HG03139 (cell line): ENCODE measurements around the gene NNT.
"Not testable (repeated sequence)": the region's sequence is repeated elsewhere in the genome, so short reads cannot be mapped to it uniquely, and the experiment has no call there.

ENCODE experiments used
- ATAC-seq: cut with Tn5 transposase; IDR thresholded peaks from one replicate; pipeline ENCODE4 v1.9.1; 2021; ENCODE audit not compliant: unreplicated experiment

The NNT gene

DNA sequence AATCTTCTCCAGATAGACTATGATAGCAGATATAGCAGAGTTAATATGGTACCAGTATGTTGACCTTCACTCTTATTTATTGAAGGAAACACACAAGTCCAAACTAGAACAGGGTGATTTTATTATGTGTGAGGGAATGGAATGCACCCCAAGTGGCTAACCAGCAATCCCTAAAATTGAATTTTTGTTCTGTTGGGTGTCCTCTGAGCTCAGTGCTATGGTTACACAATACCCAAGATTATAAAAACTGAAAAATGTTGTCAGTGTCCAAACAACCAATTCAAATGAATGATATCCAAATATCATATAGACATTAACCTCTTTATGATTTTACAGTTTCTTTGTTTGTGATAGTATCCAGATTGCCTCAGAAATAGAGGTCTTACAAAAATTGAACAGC is 60.9 kb downstream of the NNT start:
- no peak for ATAC-seq

DNA sequence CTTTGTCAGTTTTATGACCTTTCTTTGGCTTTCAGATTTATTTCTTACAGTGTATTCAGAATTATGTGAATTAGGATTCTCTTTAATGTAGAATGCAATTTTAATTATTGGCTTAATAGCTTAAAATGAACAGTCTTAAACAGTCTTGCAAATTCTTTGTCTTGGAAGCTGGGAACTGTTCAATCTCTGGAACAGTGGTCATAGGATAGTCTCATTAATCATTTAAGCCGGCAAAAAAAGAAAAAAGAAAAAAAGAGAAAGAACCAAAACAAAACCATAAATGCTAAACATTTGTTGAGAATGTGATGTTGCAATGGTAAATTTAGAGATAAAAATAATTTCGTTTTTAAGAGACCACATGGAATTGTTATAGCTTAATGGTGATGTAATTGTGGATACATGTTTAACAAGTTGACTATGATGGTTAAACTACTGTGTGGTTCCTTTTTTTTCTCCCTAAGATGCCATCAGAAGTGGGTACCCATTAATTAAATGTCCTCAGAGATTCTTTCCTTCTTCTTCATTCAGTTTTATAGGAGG is 61.6 kb downstream of the NNT start:
- ATAC-seq, result no peak

DNA sequence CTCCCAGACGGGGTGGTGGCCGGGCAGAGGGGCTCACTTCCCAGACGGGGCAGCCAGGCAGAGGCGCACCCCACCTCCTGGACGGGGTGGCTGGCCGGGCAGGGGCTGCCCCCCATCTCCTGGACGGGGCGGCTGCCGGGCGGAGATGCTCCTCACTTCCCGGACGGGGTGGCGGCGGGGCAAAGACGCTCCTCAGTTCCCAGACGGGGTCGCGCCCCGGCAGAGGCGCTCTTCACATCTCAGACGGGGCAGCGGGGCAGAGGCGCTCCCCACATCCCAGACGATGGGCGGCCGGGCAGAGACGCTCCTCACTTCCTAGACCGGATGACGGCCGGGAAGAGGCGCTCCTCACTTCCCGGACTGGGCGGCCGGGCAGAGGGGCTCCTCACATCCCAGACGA is 62.8 kb downstream of the NNT start:
- ATAC-seq, result not testable (repeated sequence)

DNA sequence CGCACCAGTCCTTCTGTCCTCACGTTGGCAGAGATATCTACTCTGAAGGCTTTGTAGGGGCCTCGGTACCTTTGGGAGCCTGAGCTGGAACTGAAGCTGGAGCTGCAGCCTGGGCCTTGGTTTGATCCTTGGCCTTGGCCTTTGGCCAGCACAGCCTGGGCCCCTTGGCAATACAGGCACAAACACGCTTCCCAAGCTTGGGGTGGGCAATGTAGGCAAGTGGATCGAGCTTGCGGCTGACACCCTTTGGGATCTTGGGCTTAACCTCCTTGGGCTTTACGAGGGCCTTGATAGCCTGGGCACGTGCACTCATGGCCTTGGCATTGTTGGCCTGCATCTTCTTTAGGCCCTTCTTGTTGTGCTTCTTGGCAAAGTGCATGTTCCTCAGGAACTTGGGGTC is 63.7 kb downstream of the NNT start:
- not testable (repeated sequence) for ATAC-seq

DNA sequence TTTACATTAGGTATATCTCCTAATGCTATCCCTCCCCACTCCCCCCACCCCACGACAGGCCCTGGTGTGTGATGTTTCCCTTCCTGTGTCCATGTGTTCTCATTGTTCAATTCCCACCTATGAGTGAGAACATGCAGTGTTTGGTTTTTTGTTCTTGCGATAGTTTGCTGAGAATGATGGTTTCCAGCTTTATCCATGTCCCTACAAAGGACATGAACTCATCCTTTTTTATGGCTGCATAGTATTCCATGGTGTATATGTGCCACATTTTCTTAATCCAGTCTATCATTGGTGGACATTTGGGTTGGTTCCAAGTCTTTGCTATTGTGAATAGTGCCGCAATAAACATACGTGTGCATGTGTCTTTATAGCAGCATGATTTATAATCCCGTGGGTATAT is 64.4 kb downstream of the NNT start:
- ATAC-seq, result not testable (repeated sequence)

DNA sequence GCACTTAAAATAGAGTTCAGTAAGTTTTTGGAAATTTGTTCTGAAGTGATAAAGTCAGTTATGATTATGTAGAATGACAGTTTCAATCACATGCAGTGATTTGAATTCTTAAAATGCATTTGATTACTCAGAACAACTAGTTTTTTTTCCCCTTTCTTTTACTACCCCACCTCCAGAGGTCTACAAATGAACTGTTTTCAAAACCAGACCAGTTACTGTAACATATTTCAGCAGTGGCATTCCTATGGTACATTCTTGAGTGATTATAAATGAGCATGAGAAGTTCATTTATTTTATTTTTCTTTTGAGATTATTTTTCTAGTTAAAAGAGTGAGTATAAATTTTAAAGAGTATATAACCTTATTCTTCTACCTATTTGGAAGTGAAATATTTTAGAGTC is 71.6 kb downstream of the NNT start:
- ATAC-seq, result no peak

DNA sequence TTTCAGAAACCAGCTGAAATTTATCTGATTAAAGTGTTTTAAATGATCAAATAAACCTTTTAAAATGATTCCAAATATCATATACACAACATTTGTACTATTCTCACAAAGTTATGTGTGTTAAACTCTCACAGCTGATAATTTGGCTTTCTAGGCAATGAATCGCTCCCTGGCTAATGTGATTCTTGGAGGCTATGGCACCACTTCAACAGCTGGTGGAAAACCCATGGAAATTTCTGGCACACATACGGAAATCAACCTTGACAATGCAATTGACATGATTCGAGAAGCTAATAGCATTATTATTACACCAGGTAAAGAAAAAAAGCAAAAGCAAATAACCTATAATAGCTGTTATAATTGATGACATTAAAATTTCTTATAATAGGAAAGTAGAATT is 72.4 kb downstream of the NNT start:
- no peak for ATAC-seq

DNA sequence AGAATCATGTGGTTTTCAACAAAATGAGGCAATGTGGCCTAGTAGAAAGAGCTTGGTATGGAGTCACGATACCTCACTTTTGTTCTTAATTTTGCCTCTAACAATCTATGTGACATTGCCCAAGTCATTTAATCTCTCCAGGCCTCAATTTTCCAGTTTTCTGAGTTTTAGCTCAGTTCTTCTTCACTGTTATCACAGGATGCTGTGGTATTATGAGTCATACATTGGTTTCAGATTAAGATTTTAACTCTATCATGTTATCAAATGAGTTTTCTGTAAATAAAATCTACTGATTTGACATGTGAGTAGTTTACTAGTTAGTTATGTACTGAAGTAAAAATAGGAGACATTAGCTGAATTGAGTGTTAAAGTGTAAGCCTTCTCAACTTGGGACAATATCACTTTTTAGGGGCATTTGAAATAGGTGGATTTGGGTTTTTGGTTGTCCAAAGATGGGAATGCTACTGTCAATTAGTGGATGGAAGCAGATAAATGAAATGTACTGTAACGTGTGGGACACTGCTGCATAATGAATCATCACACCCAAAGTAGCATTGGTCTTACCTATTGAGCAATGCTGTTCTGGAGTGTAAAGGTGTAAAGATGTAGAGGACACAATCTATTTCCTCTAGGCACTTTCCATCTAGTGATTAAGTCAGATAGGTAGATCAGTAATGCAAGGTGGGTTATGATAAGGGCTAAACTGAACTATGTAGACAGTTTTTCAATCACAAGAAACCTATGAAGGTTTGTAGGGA is 73.3 kb downstream of the NNT start:
- no peak for ATAC-seq

DNA sequence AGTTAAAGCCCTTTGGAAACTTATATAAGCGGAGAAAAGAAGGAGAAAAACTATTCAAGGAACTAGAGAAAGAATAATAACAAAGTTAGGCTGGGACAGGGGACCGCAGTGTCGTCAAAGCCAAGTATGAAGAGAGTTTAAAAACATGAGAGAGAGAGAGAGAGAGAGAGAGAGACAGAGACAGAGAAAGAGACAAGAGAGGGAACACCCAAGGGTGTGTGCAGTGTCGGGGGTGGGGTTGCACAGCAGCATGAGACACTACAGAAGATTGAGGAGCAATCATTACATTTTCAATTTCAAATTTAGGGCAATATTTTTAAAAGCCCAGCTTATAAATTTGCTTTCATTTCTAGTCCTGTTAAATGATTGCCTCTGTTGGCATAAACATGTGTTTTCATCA is 74.3 kb downstream of the NNT start:
- ATAC-seq, result no peak

DNA sequence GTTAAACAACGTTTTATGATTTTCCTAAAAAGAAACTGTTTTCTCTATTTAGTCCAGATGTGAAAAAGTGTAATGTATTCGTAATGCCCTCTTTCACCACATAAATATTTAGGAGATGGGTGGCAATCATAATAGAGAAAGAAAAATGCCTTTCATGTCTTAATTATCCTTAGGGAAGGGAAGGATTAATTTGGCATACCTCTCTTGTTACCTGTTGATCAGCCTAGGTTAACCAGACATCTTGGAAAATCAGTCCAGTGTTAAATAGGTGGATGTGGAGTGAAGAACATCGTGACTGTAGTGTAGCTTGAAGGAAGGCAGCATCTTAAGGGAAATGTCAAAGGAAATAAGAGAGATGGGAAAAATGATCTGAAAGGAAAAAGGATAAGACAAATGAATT is 76.2 kb downstream of the NNT start:
- no peak for ATAC-seq

DNA sequence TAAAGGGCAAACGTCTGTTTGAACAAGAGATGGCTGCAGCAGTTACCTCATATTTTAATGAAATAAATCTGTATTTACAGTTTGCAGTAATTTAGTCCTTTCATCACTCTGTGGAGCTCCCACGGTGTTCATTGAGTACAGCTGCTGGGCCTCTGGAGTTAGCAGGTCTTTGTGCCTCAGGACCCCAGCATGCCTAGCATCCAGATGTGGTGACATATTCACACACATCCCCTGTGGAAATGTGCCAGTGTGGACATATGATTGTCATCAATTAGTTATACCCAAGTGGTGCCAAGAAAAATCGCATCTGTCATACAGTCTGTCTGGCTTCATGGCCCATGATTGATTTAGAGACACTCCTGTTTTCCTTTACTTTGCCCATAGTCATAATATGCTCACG is 77.3 kb downstream of the NNT start:
- no peak for ATAC-seq

DNA sequence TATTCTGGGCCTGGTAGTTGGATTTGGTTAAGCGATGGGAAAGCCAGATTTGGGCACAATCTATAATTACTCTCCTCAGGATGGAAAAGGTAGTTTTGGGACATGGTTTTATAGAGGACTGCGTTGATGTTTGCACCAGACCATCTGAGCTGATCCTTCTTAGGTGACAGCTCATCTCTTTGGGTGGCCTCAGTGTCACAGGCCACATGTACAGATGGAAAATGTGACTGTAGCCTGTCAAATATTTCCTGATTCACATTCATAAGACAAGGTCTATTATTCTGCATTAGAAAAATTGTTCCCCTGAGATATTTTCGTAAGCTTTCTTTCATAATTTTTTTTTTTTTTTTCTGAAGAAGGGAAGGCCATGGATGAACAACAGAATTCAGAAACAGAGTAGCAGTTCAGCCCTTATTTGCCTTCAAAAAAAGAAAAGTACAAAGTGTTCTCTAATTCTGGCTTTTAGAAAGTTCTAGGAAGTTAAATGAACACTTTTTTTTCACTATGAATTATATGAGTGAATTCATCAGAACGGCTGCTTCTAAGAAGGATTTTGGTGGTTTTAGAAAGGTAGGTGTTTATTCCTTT is 81.0 kb downstream of the NNT start:
- ATAC-seq, result no peak

DNA sequence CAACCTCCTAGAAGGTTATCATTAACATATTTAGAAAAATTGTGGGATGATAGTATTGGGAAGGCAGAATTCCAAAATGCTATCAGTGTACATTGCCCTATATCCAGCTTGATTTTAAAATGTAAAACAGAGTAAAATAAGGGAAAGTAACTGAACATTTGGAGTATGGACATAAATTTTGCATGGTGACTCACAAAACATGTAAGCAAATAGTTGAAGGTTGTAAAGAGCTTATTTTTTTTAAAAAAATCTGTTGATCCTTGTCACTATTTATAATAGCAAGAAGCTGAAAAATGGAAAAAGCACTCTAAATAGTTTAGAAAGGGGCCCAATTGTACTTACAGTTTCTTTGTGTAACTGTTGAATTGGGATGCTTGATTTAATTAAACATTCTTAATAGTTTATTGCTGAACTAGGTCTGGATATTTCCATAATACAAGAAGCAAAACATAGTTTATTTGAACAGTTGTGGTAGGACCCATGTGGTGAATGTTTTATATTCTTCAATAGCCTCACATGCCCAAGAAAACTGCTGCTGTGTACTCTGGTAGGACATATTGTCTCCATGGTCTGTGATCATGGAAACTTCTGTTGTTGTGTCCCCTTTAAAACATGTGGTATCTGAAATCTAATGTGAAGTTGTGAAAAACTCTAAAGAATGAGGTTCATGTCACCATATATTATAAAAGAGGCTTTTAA is 82.4 kb downstream of the NNT start:
- no peak for ATAC-seq

DNA sequence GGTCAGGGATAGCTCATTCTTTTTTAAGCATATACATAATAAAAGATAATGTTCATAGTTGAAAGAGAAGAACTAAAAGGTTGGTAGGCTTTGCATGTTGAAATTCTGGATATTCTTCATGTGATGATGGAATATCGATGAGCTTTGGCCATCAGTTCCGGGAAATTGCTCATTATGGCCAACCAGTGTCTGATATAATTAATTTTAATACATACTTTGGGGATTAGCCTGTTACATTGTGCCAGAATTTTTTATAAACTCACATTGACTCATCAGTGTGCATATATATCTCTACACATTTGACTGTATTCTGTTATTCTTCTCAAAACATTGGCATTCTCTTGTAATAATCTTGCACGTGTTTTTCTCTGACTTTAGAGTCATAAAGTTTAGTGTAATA is 84.3 kb downstream of the NNT start:
- no peak for ATAC-seq

DNA sequence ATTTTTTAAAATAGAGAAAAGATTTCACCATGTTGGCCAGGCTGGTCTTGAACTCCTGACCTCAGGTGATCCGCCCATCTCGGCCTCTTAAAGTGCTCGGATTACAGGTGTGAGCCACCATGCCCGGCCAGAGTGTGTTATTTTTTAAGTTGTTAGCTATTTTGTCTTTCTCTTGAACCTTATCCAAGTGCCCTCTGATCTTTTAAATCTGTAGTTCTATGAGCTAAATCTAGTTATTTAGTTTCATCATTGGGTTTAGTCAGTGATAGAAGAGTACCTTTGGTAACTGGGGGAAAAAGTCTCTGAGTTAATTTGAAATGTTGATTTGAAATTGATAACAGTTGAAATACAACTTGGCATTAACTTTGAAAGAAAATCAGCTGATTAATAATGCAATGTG is 88.3 kb downstream of the NNT start:
- no peak for ATAC-seq

DNA sequence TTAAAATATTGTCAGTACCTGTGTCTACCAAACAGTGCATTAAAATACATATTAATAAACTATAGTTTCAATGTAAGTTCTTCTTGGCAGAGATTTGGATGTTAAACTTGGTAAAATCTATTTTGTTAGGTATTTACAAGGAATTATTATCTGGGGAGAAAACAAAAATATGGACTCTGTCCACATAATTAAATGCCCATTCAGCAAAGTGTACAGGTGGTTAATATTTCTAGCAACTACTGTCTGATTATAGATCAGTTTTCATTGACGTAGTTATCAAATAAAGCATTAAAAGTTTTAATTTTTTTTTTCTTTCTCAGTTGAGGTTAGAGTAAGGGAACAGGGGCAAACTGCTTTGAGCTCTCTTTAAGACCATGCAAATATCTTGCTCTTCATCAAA is 88.9 kb downstream of the NNT start:
- ATAC-seq, result no peak

DNA sequence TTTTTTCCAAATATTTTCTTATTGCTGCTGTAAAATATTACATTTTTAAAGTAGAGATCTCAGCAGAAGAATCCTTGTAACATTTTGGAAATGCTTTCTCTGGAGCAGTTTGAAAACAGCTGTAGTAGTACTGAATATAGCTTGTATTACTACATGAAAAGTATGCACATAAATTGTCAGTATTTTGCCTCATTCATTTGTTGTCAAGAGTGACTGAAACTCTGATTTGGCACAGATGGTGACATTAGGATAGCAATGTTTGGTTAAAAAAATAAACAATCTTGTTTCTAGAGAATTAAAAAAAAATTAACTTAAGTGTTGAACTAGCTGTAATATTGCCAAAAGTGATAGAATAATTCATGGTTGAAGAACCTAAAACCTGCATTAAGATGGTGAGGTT is 90.4 kb downstream of the NNT start:
- ATAC-seq, result no peak

DNA sequence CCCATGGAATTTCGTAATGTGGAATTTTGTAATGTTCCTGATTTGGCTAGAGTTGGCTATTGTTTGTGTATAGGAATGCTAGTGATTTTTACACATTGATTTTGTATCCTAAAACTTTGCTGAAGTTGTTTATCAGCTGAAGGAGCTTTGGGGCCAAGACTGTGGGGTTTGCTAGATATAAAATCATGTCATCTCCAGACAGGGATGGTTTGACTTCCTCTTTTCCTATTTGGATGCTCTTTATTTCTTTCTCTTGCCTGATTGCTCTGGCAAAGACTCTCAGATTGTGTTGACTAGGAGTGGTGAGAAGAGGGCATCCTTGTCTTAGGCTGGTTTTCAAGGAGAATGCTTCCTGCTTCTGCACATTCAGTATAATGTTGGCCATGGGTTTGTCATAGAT is 91.0 kb downstream of the NNT start:
- ATAC-seq, result no peak

DNA sequence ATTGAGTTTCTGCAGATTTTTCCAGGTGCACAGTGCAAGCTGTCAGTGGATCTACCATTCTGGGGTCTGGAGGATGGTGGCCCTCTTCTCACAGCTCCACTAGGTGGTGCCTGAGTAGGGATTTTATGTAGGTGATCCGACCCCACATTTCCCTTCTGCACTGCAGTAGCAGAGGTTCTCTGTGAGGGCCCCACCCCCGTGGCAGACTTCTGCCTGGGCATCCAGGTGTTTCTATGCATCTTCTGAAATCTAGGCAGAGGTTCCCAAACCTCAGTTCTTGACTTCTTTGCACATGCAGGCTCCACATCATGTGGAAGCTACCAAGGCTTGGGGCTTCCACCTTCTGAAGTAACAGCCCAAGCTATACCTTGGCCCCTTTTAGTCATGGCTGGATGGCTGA is 93.5 kb downstream of the NNT start:
- ATAC-seq, result not testable (repeated sequence)

DNA sequence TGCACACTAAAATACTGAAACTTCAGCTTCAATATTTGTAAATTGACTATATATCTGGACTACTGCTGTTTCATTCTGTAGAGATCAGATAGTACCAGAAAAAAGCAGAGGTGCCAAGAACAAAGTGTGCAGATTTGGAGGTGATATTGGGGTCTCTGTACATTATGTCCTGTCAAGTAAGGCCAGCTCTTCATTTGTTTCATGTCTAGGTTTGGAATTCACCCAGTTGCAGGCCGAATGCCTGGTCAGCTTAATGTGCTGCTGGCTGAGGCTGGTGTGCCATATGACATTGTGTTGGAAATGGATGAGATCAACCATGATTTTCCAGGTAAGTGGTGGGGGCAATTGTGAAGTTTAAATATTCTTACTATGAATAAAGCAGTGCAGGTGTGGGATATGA is 96.9 kb downstream of the NNT start:
- ATAC-seq, result no peak

DNA sequence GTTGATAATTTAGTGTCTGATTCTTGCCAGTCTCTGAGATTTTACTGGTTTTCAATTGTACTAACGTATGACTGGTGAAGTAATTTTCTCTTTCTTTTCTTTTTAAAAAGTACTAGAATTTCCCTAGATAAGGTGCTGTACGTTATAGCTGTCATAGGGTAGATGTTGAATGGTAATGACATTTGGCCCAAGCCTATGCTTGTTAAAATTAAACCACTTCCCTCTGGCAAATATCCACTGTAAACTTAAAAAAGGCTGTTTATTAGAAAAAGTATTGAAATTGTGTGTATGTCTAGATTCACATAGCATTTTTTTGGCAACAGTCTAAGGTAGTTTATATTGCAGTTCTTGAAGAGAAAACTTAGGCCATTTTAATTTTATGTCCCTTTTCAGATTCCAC is 97.6 kb downstream of the NNT start:
- ATAC-seq, result no peak

DNA sequence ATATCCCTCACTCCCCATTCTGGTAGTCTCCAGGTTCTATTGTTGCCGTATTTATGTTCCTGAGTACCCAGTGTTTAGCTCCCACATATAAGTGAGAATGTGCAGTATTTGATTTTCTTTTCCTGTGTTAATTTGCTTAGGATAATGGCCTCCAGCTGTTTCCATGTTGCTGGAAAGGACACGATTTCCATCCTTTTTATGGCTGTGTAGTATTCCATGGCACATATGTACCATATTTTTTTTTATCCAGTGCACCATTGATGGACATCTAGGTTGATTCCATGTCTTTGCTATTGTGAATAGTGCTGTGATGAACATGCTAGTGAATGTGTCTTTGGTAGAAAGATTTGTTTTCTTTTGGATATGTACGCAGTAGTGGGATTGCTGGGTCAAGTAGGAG is 98.2 kb downstream of the NNT start:
- ATAC-seq, result no peak
